Sigmoid colon (tissue), 7 donors: ENCODE results near the gene ALKBH5. TPM values are rescaled to one million over a fixed set of nuclear protein-coding genes. Genes with fewer than 3 reads are reported as not detected.

ENCODE experiments used
- DNase-seq: peaks from one replicate; pipeline ENCODE4 v3.0.0-alpha.2; 2019
- H3K27ac ChIP-seq, 4 donors: fragments of 200-600 bp; sonication (generic); one replicate each; pipeline ENCODE4 v1.5.1; 2016 to 2019; ENCODE audit warnings: mild to moderate bottlenecking in 1 of 4
- H3K27me3 ChIP-seq, 3 donors: fragments of 200-600 bp; sonication (generic); one replicate each; pipeline ENCODE4 v1.5.1; 2019; ENCODE audit warnings: mild to moderate bottlenecking in 1 of 3
- H3K36me3 ChIP-seq, 4 donors: fragments of 200-600 bp; sonication (generic); one replicate each; pipeline ENCODE4 v1.5.1; 2016 to 2019
- H3K4me1 ChIP-seq, 4 donors: fragments of 200-600 bp; sonication (generic); one replicate each; pipeline ENCODE4 v1.5.1; 2017 to 2019
- H3K4me3 ChIP-seq, 4 donors: fragments of 200-600 bp; sonication (generic); one replicate each; pipeline ENCODE4 v1.5.1; 2017 to 2019; ENCODE audit warnings: mild to moderate bottlenecking in 2 of 4, moderate library complexity in 1 of 4
- H3K9me3 ChIP-seq, 4 donors: fragments of 200-600 bp in 3 of 4; sonication (generic) in 3 of 4; one replicate each; pipeline versions ENCODE4 v1.5.1 to v1.6.1; 2013 to 2019
- EP300 ChIP-seq, 4 donors: sonication (generic); formaldehyde crosslinking; IDR thresholded peaks; one replicate each; pipeline ENCODE4 v1.6.1; 2017; ENCODE audit warnings: antibody characterized with exemption in 4 of 4
- POLR2A ChIP-seq, 2 donors: fragments of 450-650 bp; IDR thresholded peaks; one replicate each; pipeline ENCODE4 v1.6.1; 2016; ENCODE audit warnings: antibody characterized with exemption in 2 of 2, mild to moderate bottlenecking in 2 of 2, moderate library complexity in 2 of 2
- POLR2AphosphoS5 ChIP-seq, 4 donors: sonication (generic); formaldehyde crosslinking; IDR thresholded peaks; one replicate each; pipeline ENCODE4 v1.6.1; 2017; ENCODE audit warnings: antibody characterized with exemption in 4 of 4
- WGBS, 2 donors: extraction: QIAGEN DNeasy Blood & Tissue Kit; methylation state at CpG; one replicate each; pipeline ENCODE4 v1.1.7; 2013; 5-methylcytosine and 5-hydroxymethylcytosine counted together
- intact Hi-C: fragments of 100-400 bp; cut with DNase I; formaldehyde crosslinking; loops from one replicate; pipeline ENCODE4 v1.15.1; 2023
- polyA plus RNA-seq, 3 donors: library from polyadenylated mRNA; stranded (reverse); fragments of 200-250 nt; gene quantifications; one replicate each; pipeline ENCODE4 v1.2.3, GENCODE V29; 2013
- total RNA-seq, 4 donors: library from RNA; depleted of rRNA; stranded (reverse); fragments of >200 nt; gene quantifications; one replicate each; pipeline ENCODE4 v1.1.0, GENCODE V29; 2016
- TF ChIP-seq, protein P1 (sequence below), 4 experiments: fragments of 450-650 bp in 3 of 4; fragments of 200-600 bp in 1 of 4; IDR thresholded peaks; one replicate each; pipeline ENCODE4 v1.5.1; 2016 to 2019; ENCODE audit warnings: antibody characterized with exemption in 4 of 4, mild to moderate bottlenecking in 3 of 4, moderate library complexity in 2 of 4
- donor health status: healthy with polysubstance abuse.
- donor health status: Bipolar disorder and iron deficiency.
- donor health status: healthy.

Gene ALKBH5
- total and polyA plus RNA-seq, 7 donors, result 36.6 to 109 (median 100) TPM

DNA sequence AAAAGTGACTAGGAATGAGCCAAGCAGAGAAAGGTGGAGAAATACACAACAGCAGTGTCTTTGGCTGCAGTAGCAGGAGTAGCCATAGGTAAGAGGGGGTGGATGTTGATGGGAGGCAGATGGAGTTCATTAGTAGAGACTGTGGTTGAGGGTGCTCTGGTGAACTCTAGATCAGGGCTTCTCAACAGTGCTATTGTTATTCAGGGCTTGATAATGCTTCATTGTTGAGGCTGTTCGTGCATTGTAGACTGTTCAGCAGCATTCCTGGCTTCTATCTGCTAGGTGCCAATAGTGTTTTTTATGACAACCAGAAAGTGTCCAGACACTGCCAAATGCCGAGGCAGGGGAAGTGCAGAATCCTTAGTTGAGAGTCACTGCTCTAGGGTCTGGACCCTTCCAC lies 3.6 kb downstream of the ALKBH5 start:
- DNase-seq, result no peak
- TF ChIP-seq EP300 (IDR thresholded peaks at IDR 0.05) (no peak), POLR2A (IDR thresholded peaks at IDR 0.05) (no peak), POLR2AphosphoS5 (IDR thresholded peaks at IDR 0.05) (no peak)
- TF ChIP-seq, protein P1, sequence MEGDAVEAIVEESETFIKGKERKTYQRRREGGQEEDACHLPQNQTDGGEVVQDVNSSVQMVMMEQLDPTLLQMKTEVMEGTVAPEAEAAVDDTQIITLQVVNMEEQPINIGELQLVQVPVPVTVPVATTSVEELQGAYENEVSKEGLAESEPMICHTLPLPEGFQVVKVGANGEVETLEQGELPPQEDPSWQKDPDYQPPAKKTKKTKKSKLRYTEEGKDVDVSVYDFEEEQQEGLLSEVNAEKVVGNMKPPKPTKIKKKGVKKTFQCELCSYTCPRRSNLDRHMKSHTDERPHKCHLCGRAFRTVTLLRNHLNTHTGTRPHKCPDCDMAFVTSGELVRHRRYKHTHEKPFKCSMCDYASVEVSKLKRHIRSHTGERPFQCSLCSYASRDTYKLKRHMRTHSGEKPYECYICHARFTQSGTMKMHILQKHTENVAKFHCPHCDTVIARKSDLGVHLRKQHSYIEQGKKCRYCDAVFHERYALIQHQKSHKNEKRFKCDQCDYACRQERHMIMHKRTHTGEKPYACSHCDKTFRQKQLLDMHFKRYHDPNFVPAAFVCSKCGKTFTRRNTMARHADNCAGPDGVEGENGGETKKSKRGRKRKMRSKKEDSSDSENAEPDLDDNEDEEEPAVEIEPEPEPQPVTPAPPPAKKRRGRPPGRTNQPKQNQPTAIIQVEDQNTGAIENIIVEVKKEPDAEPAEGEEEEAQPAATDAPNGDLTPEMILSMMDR (IDR thresholded peaks at IDR 0.05), result no peak
- H3K27ac ChIP-seq, result peak overlapping the region; percentile 97 to 99 (median 98)
- 7 to 42% methylated on average over 2 of the region's 2 CpGs for WGBS, 2 donors
- no peaks in the 10 kb centered on the region for H3K9me3 ChIP-seq
- H3K27me3 ChIP-seq, result no peaks in the 10 kb centered on the region
- peak overlapping the region; percentile 87 to 94 (median 92) for H3K4me3 ChIP-seq
- peaks cover 0 to 82% (median 77%) of the 10 kb centered on the region in 4 donors for H3K4me1 ChIP-seq
- H3K36me3 ChIP-seq, result peaks cover 0 to 5% (median 0%) of the 10 kb centered on the region in 4 donors
- intact Hi-C loops, result loop anchor here (2.0 to 10.0 kb wide), 3 partner anchors 35 to 502 kb away; partner anchors contain the start of gene RAI1

DNA sequence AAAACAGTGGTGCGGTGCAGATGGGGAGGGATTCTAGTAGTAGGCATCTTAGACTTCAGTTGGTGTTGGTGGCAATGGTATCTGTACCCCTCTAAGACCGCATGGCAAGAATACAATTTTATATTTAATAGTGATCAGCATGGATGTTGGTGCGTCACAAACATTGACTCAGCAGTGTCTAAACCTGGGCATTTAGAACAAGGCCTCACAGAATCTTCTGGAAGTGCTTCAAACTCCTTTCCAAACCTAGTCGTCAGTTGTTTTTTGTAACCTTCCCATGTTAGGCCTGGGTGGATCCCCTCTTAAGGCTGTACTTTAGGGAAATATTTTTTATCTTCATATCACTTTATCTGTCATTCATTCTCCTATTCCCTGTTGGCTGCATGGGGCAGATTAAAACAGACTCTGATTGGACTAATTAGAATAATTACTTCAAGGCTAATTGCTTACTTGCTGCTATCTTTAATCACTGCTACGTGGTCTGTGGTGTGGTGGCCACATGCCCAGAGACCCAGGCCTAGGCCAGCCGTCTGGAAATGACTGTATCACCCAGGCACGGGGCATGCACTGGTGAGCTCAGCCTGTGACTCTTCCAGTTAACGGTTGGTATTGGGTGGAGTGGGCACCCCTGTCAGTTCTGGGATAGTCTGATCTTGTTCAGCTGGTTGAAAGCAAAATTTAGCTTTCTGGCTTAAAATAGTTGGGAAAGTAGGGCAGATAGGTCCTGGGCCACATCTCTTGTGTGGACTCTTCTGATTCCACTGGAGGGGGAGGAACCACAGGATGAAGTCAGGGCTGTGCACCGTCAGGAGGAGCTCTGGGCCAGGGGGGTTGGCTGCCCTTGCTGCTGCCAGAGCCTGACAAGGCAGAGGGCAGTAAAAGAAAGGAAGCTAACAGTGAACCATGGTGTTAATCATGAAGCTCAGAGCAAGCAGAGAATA lies 4.5 kb downstream of the ALKBH5 start:
- peaks cover 0 to 5% (median 0%) of the 10 kb centered on the region in 4 donors for H3K36me3 ChIP-seq
- no peaks in the 10 kb centered on the region for H3K27me3 ChIP-seq
- peaks cover 0 to 77% (median 77%) of the 10 kb centered on the region in 4 donors for H3K4me1 ChIP-seq
- peak overlapping the region in 3 of 4 donors; percentile 90 to 94 (median 94) for H3K4me3 ChIP-seq
- no peaks in the 10 kb centered on the region for H3K9me3 ChIP-seq
- intact Hi-C loops, result loop anchor here (2.0 to 10.0 kb wide), 3 partner anchors 36 to 503 kb away; partner anchors contain the start of gene RAI1
- TF ChIP-seq POLR2AphosphoS5 (IDR thresholded peaks at IDR 0.05) (peak in 3 of 4 donors; percentile 16 to 39 (median 28)), POLR2A (IDR thresholded peaks at IDR 0.05) (no peak), EP300 (IDR thresholded peaks at IDR 0.05) (no peak)
- TF ChIP-seq, protein P1 (IDR thresholded peaks at IDR 0.05), result no peak
- DNase-seq, result peak; percentile 76
- peak overlapping the region; percentile 97 to 99 (median 98) for H3K27ac ChIP-seq
- WGBS, 2 donors, result 49 to 58% methylated on average over 9 of the region's 9 CpGs

DNA sequence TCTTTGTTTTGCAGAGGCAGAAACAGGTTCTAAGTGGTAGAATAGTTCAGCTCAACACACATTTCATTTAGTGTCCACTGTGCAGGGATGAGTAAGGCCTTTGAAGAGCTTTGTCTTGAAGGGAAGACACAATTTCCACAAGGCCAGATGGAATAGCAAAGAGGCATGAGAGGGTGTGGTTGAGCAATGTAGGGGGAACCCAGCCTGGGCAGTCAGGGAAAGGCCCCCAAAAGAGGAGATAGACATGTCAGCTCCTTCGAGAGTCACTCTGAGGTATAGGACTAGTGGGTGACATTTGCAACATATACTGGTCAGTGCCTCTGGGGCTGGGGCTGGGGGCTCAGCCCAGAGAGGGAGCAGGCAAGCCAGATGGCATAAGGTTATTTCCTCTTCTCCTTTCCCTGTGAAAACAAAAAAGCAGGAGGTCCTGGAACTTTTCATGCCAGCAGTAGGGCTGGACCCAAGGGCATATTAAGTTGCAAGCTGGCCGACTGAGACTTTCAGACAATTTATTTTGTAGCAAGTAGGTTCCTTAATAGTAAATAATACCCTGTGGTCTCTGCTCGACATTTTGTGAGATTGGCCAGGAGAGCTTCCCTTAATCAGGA lies 7.1 kb downstream of the ALKBH5 start:
- Histone ChIP-seq H3K36me3 (peaks cover 0 to 15% (median 6%) of the 10 kb centered on the region in 4 donors), H3K4me3 (no peak overlapping the region), H3K27ac (peak overlapping the region; percentile 23 to 99 (median 98)), H3K4me1 (peaks cover 0 to 82% (median 75%) of the 10 kb centered on the region in 4 donors), H3K9me3 (no peaks in the 10 kb centered on the region), H3K27me3 (no peaks in the 10 kb centered on the region)
- TF ChIP-seq POLR2A (IDR thresholded peaks at IDR 0.05) (no peak), EP300 (IDR thresholded peaks at IDR 0.05) (no peak)
- DNase-seq, result no peak
- intact Hi-C loops, result no loop called here
- WGBS, 2 donors, result 69% methylated on average over 3 of the region's 3 CpGs

DNA sequence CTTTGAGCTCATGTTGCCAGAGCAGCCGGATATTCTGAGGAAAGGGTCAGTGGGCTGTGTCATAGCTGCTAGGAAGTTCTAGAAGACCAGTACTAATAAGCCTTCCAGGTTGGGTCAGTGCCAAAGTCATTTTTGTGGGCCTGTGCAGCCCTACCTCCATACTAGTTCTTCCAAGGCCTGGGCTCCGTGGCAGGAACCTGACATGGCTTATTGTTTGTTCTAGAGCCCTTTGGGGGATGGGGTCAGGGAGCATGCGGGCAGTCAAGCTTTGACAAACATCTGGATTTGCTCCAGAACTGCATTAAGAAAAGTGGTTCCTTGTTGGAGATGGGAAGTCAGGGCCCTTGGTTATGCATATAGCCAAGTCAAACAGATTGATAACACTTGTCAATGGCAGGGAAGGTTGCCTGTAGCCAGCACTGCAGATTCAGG lies 7.6 kb downstream of the ALKBH5 start:
- intact Hi-C loops, result no loop called here
- no peak for TF ChIP-seq POLR2A (IDR thresholded peaks at IDR 0.05)
- TF ChIP-seq, protein P1 (IDR thresholded peaks at IDR 0.05), result no peak
- no peak for TF ChIP-seq POLR2AphosphoS5 (IDR thresholded peaks at IDR 0.05)
- no peak for TF ChIP-seq EP300 (IDR thresholded peaks at IDR 0.05)
- H3K9me3 ChIP-seq, result no peaks in the 10 kb centered on the region
- no peaks in the 10 kb centered on the region for H3K27me3 ChIP-seq
- DNase-seq, result peak; percentile 71
- peaks cover 0 to 77% (median 69%) of the 10 kb centered on the region in 4 donors for H3K4me1 ChIP-seq
- no peak overlapping the region for H3K4me3 ChIP-seq
- peak overlapping the region; percentile 23 to 99 (median 98) for H3K27ac ChIP-seq
- H3K36me3 ChIP-seq, result peaks cover 4 to 20% (median 8%) of the 10 kb centered on the region in 4 donors
- 29 to 55% methylated on average over 3 of the region's 3 CpGs for WGBS, 2 donors
